Fibroblast of pulmonary artery (primary cell): Measurements from ENCODE around the gene KRTAP4-8.
"Not testable (repeated sequence)": the region's sequence is repeated elsewhere in the genome, so short reads cannot be mapped to it uniquely, and the experiment has no call there.

Experiments
- DNase-seq: peaks from one replicate; pipeline ENCODE4 v3.0.0-alpha.2; 2010; ENCODE audit warnings: low read depth
- H3K4me3 ChIP-seq: replicated peaks from 2 replicates; pipeline ENCODE4 v1.5.1; 2011; ENCODE audit warnings: low read depth, mild to moderate bottlenecking, control low read depth, low read length, moderate library complexity
- TF ChIP-seq, protein P1 (sequence below): IDR thresholded peaks from 2 replicates; pipeline ENCODE4 v1.5.1; 2011; ENCODE audit warnings: mild to moderate bottlenecking, control low read depth, low read length, inconsistent platforms; ENCODE audit errors: missing control alignments

The KRTAP4-8 gene

GRCh38 chr17:41131979-41132378 lies 34.0 kb upstream of the KRTAP4-8 start:
- no peak for DNase-seq
- no peak overlapping the region for H3K4me3 ChIP-seq
- TF ChIP-seq, protein P1, sequence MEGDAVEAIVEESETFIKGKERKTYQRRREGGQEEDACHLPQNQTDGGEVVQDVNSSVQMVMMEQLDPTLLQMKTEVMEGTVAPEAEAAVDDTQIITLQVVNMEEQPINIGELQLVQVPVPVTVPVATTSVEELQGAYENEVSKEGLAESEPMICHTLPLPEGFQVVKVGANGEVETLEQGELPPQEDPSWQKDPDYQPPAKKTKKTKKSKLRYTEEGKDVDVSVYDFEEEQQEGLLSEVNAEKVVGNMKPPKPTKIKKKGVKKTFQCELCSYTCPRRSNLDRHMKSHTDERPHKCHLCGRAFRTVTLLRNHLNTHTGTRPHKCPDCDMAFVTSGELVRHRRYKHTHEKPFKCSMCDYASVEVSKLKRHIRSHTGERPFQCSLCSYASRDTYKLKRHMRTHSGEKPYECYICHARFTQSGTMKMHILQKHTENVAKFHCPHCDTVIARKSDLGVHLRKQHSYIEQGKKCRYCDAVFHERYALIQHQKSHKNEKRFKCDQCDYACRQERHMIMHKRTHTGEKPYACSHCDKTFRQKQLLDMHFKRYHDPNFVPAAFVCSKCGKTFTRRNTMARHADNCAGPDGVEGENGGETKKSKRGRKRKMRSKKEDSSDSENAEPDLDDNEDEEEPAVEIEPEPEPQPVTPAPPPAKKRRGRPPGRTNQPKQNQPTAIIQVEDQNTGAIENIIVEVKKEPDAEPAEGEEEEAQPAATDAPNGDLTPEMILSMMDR = no peak

DNA sequence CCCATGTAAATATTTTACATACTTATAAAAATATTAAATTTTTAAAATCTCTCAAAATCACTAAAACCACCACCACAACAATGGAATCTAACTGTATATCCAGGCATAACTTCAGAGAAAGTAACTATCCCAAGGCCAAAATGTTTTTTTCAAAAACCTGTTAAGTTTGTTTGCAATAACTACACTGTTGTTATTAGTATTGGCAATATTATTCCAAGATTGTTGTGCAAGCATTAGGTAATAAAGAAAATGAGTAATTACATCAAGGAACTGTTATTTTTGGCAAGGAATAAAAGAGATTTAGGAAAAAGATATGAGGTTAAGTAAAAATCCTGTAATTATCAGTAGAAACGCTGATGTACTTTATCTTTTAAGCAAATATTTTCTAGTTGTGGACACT lies 29.4 kb upstream of the KRTAP4-8 start:
- no peak overlapping the region for H3K4me3 ChIP-seq
- TF ChIP-seq, protein P1 = no peak

DNA sequence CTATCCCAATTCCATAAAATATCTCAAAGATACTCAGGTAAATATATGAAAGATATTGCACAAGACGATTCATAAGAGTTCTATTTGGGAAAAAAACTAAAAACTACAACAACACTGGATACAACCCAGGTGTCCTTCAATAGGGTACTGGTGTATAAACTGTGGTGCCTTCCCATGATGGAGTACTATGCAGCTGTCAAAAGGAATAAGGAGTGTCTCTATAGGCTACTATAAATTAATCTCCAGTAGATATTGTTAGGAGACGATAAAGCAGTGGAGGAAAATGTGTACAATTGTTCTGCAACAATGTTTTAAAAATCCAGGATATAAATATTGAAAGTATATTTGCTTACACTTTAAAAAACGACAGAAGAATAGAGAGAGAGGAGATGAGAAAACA lies 28.5 kb upstream of the KRTAP4-8 start:
- TF ChIP-seq, protein P1 = no peak
- DNase-seq = no peak
- no peak overlapping the region for H3K4me3 ChIP-seq

More for the DNA sequence above, 29.4 kb upstream of the KRTAP4-8 start:
- DNase-seq = no peak

- TF ChIP-seq, protein P1 = no peak
- DNase-seq = no peak
- H3K4me3 ChIP-seq = no peak overlapping the region
These were observed 27.1 kb upstream of the KRTAP4-8 start for GRCh38 chr17:41125064-41125463.

GRCh38 chr17:41123991-41124371 lies 26.0 kb upstream of the KRTAP4-8 start, which contains the start of gene KRTAP4-12:
TSS of gene KRTAP4-12 (minus strand) at chr17:41124182. CDS start at chr17:41124122, 60 bp downstream.
- not testable (repeated sequence) for DNase-seq, H3K4me3 ChIP-seq

GRCh38 chr17:41123292-41123990 lies 25.5 kb upstream of the KRTAP4-8 start:
- not testable (repeated sequence) for DNase-seq, H3K4me3 ChIP-seq

GRCh38 chr17:41121742-41122141 lies 23.8 kb upstream of the KRTAP4-8 start:
- TF ChIP-seq, protein P1 = no peak
- H3K4me3 ChIP-seq = no peak overlapping the region

DNA sequence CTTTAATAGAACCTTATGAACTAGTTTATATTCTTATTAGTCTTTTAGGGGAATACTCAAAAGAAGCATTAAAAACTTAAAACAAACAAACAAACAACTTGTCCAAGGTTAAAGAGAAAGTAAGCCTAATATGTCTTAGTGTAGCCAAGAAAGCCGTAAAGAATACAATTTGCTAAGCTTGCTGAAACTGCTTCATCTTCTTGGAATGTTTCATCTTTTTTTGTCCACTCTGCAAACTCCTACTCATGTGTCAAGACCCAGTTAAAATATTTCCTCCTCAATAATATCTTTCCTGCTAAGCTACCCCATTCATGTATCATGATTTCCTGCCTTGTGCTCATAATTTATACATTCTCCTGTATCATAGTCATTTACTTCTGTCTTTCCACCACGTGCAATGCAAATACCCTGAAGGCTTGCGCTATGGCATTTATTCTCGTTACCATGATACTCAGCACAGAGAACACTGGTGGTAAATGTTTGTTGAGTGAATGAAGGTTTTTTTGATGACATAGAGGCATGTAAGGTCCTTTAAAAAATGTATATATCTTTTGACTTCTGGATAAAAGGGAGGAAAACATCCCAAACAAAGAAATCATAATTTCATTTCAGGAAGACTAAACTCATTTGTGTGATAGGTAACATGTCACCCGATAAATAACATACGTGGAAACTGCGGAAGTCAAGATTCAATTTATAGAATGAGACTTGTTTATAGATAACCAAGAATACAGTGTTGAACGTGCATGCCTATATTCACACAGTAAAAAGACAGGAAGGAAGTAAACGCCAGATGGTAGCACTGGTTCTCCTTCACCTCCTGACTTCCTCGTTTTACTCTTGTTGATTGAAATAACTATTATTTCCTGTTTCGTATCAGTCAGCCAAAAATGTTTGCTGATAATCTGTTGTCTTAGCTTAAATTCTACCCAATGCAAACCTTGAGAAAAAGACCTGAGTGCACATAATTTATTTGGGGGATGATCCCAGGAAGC lies 22.1 kb upstream of the KRTAP4-8 start:
- H3K4me3 ChIP-seq, DNase-seq: not testable (repeated sequence)

More at GRCh38 chr17:41121742-41122141, 23.8 kb upstream of the KRTAP4-8 start:
- no peak for DNase-seq
